ENCODE measurements around the gene PLA2G5.
"Not testable (repeated sequence)": the region's sequence is repeated elsewhere in the genome, so short reads cannot be mapped to it uniquely, and the experiment has no call there.

The PLA2G5 gene

DNA sequence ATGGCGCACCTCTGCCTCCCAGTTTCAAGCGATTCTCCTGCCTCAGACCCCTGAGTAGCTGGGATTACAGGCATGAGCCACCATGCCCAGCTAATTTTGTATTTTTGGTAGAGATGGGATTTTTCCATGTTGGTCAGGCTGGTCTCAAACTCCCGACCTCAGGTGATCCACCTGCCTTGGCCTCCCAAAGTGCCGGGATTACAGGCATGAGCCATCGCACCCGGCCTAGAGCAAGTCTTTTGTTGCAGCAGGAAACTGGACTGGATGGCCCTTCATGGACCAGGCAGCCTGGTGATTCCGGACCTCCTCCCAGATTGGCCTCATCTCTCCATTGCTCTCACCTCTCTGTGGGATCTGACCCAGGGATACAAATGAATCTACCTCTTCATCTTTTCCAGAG is 9.2 kb upstream of the PLA2G5 start:
- not testable (repeated sequence) for H3K4me3 ChIP-seq (ENCODE audit: low read length); DNase-seq (ENCODE audit: low read depth, low spot score)

DNA sequence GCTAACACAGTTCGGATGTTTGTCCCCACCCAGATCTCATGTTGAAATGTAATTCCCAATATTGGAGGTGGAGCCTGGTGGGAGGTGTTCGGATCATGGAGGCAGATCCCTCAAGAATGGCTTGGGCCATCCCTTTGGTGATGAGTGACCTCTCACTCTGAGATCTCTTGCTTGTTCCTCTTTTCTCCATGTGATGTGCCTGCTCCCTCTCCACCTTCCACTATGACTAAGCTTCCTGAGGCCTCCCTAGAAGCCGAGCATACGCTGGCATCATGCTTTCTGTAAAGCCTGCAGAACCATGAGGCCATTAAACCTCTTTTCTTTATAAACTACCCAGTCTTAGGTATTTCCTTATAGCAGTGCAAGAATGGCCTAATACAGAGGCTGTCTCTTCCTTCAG is 8.1 kb upstream of the PLA2G5 start:
- no peak overlapping the region for H3K4me3 ChIP-seq (ENCODE audit: low read length)
- no peak for DNase-seq (ENCODE audit: low read depth, low spot score)

DNA sequence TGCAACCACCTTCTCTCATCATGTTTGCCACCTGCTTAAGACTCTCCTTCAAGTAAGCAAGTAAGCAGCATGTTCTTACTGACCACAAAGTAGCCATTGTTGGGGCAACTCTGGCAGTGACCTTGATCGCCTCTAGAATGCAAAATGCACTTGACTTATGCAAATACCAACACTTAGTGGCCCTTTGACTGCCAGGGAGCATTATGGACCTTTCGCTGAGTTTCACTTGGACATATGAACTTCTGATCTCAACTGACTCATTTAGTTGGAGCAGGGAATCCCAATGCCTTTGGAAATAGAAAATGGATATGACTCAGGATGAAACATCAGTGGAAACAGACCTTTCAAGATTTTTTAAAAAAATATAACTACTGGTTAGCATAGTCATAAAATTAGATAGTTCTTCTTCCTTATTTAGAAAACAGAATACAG is 6.1 kb upstream of the PLA2G5 start:
- DNase-seq (ENCODE audit: low read depth, low spot score), result no peak
- H3K4me3 ChIP-seq (ENCODE audit: low read length), result no peak overlapping the region

DNA sequence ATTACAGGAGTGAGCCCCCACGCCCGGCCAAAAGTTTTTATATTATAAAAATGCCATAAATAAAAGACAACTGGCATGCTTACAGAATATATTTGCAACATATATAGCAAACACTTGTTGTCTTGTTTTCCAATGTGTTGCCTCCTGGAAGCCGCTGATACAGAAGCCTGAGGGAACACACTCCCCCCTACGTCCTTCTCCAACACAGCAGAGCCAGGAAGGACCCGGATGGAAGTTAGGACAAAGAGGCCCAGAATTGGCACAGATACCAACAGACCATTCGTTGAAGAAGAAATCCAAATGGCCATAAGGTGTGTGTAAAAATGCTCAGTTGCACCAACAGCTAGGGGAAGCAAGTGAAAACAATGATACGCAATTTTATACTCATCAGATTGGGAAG is 1.3 kb upstream of the PLA2G5 start:
- H3K4me3 ChIP-seq (ENCODE audit: low read length), result no peak overlapping the region
- no peak for DNase-seq (ENCODE audit: low read depth, low spot score)

DNA sequence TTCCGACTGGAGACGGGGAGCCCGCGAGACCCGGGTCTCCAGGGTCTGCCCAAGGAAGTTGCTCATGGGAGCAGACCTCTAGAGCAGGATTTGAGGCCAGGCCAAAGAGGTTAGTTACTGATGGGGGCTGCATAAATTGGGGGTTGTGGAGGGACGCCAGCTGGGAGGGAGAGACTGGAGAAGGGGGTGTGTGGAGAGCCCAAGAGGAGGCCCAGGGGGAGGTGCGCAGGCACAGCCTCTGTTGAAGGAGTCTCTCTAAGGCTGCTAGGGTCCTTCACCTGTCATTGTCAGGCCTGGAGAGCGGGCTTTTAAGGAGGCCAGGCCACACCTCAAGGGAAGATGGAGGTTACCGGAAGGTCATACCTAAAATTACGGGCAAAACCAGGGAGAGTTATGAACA is 363 bp downstream of the PLA2G5 start:
- DNase-seq (ENCODE audit: low read depth, low spot score), result no peak
- no peak overlapping the region for H3K4me3 ChIP-seq (ENCODE audit: low read length)

DNA sequence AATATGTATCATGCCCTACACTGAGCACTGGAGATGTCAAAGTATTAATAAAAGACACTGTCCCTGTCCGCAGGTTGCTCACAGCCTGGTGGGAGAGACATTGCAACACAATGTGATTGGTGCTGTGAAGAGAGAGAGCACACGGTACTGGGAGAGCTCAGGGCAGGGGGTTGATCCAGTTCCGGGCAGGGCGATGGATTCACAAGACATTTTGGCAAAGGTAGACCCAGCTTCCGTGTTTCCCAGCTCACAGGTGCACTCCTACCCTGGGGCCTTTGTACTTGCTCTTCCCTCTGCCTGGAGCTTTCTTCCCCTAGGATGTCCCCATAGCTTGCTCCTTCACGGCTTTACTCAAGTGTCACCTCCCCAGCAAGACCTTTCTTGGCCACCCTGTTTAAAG is 1.4 kb downstream of the PLA2G5 start:
- no peak overlapping the region for H3K4me3 ChIP-seq (ENCODE audit: low read length)
- DNase-seq (ENCODE audit: low read depth, low spot score), result no peak

DNA sequence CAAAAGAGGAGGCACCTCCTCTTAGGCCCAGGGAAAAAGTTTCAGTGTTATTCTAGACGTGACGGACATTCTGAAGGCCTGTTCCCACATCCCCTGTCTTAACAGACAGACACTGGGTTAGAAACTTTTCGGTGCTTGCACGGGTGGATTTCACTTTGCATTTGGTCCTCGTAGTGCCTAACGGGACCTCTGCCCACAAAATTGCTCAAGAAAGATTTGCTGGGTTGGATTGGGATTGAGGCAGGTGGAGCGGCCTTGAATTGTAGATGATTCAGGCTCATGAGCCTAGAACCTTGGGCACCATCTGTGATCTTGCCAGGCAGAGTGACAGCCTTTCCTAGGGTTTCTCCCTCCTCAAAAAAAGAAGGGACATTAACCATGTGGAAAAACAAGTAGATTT is 2.8 kb downstream of the PLA2G5 start:
- no peak for DNase-seq (ENCODE audit: low read depth, low spot score)

DNA sequence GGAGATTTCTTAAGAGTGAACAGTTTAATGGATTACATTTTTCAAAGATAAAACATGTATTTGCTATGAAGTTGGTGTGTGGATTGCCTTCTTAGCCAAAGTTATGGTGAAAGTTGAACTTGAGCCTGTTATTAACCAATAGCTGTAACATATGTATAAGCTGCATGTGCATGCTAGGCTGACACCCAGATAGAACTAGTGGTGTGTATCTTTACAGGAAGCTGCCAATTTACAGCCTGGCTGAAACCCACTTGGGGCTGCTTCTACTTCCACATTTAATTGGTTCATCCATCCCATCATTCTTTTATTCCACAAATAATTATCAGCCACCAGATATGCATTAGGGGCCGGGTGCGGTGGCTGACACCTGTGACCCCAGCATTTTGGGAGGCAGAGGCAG is 3.3 kb downstream of the PLA2G5 start:
- no peak for DNase-seq (ENCODE audit: low read depth, low spot score)
- H3K4me3 ChIP-seq (ENCODE audit: low read length), result no peak overlapping the region

More for the DNA sequence above, 2.8 kb downstream of the PLA2G5 start:
- H3K4me3 ChIP-seq (ENCODE audit: low read length), result no peak overlapping the region

DNA sequence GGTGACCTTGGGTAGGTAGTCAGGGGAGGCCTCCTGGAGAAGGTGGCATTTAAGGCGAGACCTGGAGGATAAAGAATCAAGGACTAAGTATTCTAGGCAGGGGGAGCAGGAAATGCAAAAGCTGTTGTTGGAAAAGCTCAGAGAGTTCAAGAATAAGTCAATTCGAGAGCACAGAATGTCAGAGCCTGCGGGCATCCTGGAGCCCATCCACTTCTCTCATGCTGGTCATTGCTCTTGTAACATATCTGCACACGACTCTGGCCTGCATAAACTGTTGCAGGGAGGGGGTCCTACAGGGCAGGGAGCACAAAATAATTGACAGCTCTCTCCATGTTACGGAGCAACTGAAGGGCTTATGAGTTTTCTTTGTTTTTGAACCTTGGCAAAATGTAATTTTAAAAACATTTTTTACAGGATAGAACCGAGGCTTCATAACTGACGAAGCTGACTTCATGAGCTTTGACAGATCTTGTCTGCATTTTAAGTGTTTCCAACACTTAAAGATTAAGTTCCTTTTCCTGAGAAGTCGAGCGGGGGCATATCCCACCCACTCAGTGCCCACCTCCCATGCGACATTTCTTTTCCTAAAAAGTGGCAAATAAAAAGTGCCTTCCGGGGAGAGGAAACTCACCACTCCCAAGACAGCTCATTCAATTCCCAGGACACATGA is 4.2 kb downstream of the PLA2G5 start:
- DNase-seq (ENCODE audit: low read depth, low spot score), result no peak
- H3K4me3 ChIP-seq (ENCODE audit: low read length), result no peak overlapping the region

DNA sequence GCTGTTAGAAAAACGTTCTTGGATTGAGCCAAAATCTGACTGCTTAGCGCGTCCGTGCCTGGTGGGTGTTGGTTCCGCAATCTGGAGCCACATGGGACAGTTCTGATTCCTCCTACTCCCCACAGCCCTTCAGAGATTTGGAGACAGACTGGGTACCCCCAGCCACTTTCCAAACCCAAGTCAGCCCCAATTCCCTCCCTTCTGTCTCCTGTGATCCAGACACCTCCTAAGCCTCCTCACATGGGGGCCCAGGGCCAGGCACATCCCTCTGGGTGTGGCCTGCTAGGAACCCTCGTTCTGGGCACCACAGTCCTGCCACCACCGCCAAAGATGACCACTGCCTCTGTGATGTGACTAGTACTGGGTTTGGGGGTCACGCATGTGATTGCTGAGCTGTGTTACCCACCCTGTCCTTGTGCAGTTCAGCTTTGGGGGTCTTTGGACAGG is 4.8 kb downstream of the PLA2G5 start:
- H3K4me3 ChIP-seq (ENCODE audit: low read length), result no peak overlapping the region

DNA sequence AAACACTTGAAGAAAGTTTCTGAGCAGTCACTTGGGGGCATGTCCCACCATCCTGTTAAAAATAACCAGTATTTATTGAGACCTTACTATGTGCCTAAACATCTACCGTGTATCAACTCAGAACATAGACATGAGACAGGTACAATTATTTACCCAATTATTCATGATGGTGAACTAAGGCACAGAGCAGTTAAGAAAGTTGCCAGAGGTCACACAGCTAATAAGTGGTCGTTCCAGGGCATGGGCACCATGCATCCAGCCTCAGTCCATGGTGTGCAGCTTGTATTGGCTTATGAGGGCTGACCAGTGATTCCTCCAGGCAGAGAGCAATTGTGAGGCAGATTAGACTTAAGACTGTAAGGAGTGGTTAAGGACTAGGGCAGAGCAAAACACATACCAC is 5.4 kb downstream of the PLA2G5 start:
- no peak for DNase-seq (ENCODE audit: low read depth, low spot score)
- no peak overlapping the region for H3K4me3 ChIP-seq (ENCODE audit: low read length)

More for the DNA sequence above, 4.8 kb downstream of the PLA2G5 start:
- DNase-seq (ENCODE audit: low read depth, low spot score), result no peak

DNA sequence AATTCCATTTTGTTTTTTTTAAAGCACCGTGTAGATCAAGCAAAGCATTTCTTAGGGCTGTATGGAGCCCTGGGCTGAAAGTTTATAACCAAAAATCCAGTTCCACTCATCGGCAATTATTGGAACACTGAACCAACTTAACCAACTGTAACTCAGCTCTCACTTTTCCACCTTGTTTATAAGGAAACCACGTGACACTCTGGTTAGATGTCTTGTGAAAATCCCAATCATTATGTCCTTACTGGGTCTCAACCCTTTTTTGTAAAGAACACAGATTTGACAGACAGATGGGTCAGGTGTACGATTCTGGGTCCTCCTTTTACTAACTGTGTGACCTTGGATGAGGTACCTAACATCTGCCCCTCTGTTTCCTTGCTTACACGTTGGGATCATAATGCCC is 6.2 kb downstream of the PLA2G5 start:
- DNase-seq (ENCODE audit: low read depth, low spot score), result no peak

DNA sequence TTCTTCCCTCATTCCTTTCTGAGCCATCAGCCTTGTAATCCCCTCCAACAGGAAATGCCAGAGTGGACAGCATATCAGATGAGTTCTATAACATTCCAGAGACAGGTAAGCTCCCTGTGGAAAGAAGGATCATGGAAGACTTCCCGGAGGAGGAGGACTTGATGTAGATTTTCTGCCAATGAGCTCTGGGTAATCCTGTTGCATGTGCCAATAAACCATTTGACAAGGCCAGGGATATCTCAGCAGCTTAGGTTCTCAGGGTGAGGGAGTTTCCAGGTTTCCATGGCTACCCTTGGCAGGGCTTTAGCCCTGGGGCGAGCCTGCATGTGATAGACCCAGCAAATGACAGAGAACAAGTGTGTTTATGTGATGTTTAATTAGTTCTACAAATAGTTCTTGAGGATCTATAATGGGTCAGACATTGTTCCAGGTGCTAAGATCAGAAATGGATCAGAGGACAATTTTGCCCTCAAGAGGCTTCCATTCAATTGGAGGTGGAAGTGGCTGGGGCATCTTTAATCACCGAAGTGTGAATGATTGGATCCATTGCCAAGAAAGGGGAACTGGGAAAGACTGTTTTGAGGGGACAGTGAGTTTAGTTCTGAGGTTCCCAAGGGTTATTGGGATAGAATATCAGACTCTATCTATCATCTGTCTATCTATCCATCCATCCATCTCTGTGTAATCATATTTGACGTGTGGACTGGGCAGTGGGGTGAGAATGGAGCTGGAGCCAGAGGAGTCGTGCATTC is 6.9 kb downstream of the PLA2G5 start:
- no peak overlapping the region for H3K4me3 ChIP-seq (ENCODE audit: low read length)
- DNase-seq (ENCODE audit: low read depth, low spot score), result no peak

More for the DNA sequence above, 6.2 kb downstream of the PLA2G5 start:
- no peak overlapping the region for H3K4me3 ChIP-seq (ENCODE audit: low read length)

DNA sequence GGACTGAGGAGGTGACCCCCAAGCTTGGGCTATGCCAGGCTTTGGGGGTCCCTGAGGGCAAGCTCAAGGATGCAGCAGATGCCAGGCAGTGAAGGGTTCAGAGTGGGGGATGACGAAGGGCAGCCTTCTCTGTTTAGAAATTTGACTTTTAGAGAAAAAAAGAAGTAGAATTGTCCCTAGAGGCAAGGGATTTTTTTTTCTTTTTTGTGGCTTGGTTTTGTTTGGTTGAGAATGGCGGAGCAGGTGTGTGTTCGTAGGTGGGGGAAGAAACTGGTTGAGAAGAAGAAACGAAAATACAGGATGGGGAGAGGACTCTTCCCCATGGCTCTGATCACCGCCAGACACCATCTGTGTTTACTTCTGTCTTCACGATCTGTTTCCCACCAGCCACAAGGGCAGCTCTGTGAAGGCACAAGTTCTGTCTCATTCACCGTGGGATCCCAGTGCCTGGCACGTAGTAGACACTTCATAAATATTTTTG is 8.2 kb downstream of the PLA2G5 start:
- DNase-seq (ENCODE audit: low read depth, low spot score), result peak; percentile 71

DNA sequence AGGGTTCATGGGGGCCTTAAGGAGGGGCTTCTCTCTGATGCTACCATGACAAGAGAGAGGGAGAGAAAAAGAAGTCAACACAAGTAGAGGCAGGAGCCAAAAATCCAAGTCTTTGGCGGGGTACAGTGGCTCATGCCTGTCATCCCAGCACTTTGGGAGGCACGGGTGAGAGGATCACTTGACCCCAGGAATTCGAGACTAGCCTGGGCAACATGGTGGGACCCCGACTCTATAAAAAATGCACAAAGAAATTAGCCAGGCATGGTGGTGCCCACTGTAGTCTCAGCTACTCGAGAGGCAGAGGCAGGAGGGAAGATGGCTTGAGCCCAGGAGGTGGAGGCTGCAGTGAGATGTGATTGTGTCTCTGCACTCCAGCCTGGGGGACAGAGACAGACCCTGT is 8.7 kb downstream of the PLA2G5 start:
- no peak overlapping the region for H3K4me3 ChIP-seq (ENCODE audit: low read length)
- no peak for DNase-seq (ENCODE audit: low read depth, low spot score)

More for the DNA sequence above, 8.2 kb downstream of the PLA2G5 start:
- H3K4me3 ChIP-seq (ENCODE audit: low read length), result no peak overlapping the region

DNA sequence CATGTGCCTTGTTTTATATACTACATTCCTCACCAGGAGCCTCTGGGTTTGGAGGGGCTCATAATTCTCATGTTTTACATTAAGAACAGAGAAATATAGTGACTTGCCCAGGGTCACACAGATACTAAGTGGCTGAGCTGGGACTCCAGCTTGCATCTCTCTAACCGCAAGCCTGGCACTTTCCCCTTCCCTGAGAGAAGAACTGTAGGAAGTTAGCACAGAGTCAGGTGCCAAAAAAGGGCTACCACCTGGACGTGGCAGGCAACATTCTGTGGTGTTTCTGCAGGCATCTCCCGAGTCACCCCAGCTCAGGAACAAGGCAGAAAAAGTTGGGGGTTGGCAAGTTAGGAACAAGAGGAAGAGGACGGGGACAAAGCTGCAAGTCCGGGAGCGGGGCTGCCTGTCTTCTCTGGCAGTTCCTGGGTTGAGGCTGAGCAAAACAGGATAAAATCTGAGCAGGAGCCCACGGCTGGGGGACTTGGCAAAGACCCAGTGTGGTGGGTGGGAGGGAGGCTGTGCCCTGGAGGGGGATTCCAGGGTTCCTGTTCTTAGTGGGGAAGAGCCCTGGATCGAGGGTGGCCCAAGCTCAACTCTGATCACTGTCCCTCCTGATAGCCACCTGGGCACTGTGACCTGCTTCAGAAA is 9.8 kb downstream of the PLA2G5 start:
- DNase-seq (ENCODE audit: low read depth, low spot score), result peak; percentile 25
- H3K4me3 ChIP-seq (ENCODE audit: low read length), result no peak overlapping the region

DNA sequence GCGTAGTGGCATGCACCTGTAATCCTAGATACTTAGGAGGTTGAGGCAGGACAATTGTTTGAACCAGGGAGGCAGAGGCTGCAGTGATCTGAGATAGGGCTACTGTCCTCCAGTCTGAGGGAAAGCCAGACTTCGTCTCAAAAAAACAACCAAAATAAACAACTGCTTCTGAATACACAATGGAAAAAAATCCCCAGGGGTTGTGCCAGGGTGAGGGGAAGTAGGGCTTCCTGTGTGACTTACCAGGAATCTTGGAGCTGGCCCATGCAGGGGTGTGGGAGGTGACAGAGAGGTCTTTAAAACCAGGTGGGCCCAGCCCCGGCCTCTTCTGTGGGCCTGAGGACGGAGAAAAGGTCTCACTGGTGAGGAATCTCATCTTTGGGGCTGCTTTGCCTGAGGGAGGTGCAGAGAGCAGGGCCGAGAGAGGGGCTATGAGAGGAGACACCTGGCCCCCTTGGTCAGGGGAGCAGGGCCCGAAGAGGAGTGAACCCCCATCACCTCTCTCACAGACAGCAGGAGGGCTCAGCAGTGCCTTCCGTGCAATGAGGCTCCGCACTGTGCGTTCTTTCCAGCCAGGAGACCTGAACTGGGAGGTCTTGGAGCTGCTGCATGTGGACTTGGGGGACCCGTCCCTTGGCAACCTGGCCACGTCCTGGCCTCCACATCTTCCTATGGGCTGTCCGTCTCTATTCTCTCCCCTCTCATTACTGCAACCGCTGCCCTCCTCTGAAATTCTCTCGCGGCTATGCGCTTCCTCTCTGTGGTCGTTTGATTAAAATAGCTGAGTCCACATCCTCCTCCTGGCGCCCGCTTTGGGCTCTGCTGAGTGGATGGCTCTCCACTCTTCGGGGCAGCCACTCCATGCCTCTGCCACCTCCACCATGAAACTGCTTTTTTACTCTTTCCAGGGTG is 10.7 kb downstream of the PLA2G5 start:
- peak; percentile 32 for DNase-seq (ENCODE audit: low read depth, low spot score)
- no peak overlapping the region for H3K4me3 ChIP-seq (ENCODE audit: low read length)

DNA sequence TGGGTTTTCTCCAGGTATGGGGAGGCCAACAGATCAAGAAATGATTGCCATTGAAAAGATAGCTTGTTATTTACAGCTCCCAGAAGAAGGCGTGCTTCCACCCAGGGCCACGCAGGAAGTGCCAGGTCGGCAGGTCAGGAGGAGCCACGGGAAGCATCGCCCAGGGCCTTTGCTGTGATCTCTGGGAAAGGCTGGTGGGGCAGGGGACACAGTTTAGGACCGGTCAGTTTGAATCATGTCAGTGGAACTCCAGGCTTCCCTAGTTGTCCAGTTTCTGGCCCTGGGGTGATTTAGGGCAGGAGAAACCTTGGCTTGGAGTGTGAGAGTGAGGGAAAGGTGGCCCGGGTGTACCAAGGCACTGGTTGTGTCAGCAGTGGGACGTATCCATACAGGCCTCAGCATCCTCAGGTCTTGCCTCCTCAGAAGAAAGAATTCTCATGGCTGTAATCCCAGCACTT is 11.4 kb downstream of the PLA2G5 start:
- DNase-seq (ENCODE audit: low read depth, low spot score), result no peak
- H3K4me3 ChIP-seq (ENCODE audit: low read length), result no peak overlapping the region

DNA sequence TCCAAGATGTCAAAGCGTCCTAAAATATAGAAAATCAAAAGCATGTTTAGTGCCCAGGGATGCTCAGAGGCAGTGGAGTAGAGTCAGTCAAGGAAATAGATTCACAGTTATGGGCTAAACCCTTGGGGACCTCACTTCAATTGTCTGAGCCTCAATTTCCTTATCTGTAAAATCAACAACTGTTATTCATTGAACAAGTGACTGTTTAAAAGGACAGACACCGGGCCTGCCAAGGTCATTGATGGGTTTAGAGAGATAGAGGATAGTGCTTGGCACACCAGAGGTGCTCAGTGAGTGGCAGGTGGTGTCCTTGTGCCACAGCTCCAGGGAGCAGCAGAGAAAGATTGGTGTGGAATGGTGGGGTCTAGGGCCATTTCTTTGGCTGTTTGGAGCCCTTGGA is 12.8 kb downstream of the PLA2G5 start:
- H3K4me3 ChIP-seq (ENCODE audit: low read length), result no peak overlapping the region
- no peak for DNase-seq (ENCODE audit: low read depth, low spot score)
